IMR-90 (cell line): ENCODE data around the gene TUBA1A.
"Not testable (repeated sequence)": the region's sequence is repeated elsewhere in the genome, so short reads cannot be mapped to it uniquely, and the experiment has no call there.

Source experiments
- CTCF ChIP-seq: conservative IDR thresholded peaks from 2 replicates; pipeline ENCODE4 v1.5.1; 2012; ENCODE audit warnings: mild to moderate bottlenecking, low read depth, low read length, improper control_type of control experiment
- MXI1 ChIP-seq: IDR thresholded peaks from 2 replicates; pipeline ENCODE4 v1.6.1; 2012; ENCODE audit warnings: low read depth, mild to moderate bottlenecking, low read length, moderate library complexity, borderline replicate concordance
- POLR2A ChIP-seq: IDR thresholded peaks from 2 replicates; pipeline ENCODE4 v1.6.1; 2012; ENCODE audit warnings: mild to moderate bottlenecking, low read depth, low read length
- SMC3 ChIP-seq: fragments of 150-350 bp; IDR thresholded peaks from 2 replicates; pipeline ENCODE4 v1.6.1; 2016; ENCODE audit warnings: low read depth, mild to moderate bottlenecking, antibody characterized with exemption, low read length, moderate library complexity

GRCh38 chr12:49186307-49186706 lies 2.6 kb downstream of the TUBA1A start:
- not testable (repeated sequence) for TF ChIP-seq POLR2A, CTCF, MXI1, SMC3
